Type B pancreatic cell (in vitro differentiated cells): ENCODE data around the gene CEP85L. TPM values are rescaled to one million over a fixed set of nuclear protein-coding genes. Genes with fewer than 3 reads are reported as not detected.

Experiments used
- DNase-seq: peaks from one replicate; pipeline ENCODE4 v3.0.0; 2021; ENCODE audit warnings: mixed read lengths; ENCODE audit not compliant: unreplicated experiment; ENCODE audit errors: extremely low spot score
- H3K27ac Mint-ChIP-seq: 2 replicates; pipeline ENCODE4 v1.8.0; 2021; ENCODE audit warnings: mild to moderate bottlenecking, mixed read lengths
- H3K27me3 Mint-ChIP-seq: 2 replicates; pipeline ENCODE4 v1.8.0; 2021; ENCODE audit warnings: mixed read lengths
- H3K36me3 Mint-ChIP-seq: 2 replicates; pipeline ENCODE4 v1.8.0; 2021; ENCODE audit warnings: mixed read lengths
- H3K4me1 Mint-ChIP-seq: one replicate; pipeline ENCODE4 v1.8.0; 2021; ENCODE audit warnings: mixed read lengths; ENCODE audit not compliant: unreplicated experiment
- H3K4me3 Mint-ChIP-seq: 2 replicates; pipeline ENCODE4 v1.8.0; 2021; ENCODE audit warnings: mild to moderate bottlenecking, mixed read lengths
- H3K9me3 Mint-ChIP-seq: 2 replicates; pipeline ENCODE4 v1.8.0; 2021; ENCODE audit warnings: mixed read lengths
- CTCF ChIP-seq: fragments of 200-600 bp; sonication (generic); conservative IDR thresholded peaks from 2 replicates; pipeline ENCODE4 v1.5.0; 2021; ENCODE audit warnings: antibody characterized with exemption, mild to moderate bottlenecking
- total RNA-seq: library from RNA; stranded (reverse); gene quantifications from 2 replicates; pipeline ENCODE4 v1.2.1, GENCODE V29; 2021; ENCODE audit warnings: low replicate concordance

The CEP85L gene
- total RNA-seq, 1 donor from 2014 or later: 16.1 TPM

GRCh38 chr6:118419448-118420394, 231.7 kb downstream of the CEP85L start:
- Mint-ChIP-seq H3K27me3 (no peaks in the 10 kb centered on the region), H3K4me1 (no peaks in the 10 kb centered on the region), H3K9me3 (no peaks in the 10 kb centered on the region), H3K27ac (no peak overlapping the region), H3K4me3 (no peak overlapping the region), H3K36me3 (no peaks in the 10 kb centered on the region)
- TF ChIP-seq CTCF: no peak
- no peak for DNase-seq

Other genes with a start within 250 kb of the CEP85L start
- 0.24 and 0.45 TPM in 2 replicates for gene PLN, start 103.3 kb downstream of the CEP85L start, total RNA-seq
- 25.4 and 32.5 TPM in 2 replicates for gene ASF1A, start 242.6 kb upstream of the CEP85L start, total RNA-seq